SKM-1 treated with dmso at 0.1 percent for 144 hours (cell line): ENCODE results near the gene CISD3.

Source experiments
- DNase-seq: peaks from one replicate; lab custom pipeline; 2025; ENCODE audit not compliant: unreplicated experiment; lab: John Stamatoyannopoulos, UW

The CISD3 gene, protein sequence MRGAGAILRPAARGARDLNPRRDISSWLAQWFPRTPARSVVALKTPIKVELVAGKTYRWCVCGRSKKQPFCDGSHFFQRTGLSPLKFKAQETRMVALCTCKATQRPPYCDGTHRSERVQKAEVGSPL

DNA sequence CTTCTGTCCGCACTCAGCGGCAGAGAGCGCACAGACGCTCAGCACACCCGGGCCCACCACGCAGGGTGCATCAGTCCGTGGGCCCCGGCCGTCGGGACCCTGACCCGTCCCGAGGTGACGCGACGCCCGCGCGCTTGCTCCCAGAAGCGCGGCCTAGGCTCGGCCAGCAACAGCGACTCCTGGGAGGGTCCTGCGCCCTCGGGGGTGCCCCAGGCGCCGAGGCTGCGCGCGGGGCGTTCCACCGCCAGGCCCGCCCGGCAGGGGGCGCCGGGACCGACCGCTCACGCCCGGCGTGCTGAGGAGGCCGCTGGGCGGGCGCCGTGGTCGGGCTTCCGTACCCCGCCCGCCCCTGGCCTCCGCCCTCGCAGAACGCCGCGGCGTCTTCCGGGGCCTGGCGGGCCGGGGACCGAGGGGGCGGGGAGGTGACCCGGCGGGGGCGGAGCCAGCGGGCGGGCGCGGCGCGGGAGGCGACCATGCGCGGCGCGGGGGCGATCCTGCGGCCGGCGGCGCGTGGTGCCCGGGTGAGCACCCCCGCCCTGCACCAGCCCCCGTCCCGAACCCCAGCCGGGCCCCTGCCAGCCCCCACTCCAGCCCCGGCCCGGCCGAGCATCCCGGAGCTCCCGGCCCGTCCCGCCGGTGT lies at the start of gene CISD3:
TSS of gene CISD3 (plus strand) at position 456 of the 640 bp plus-strand sequence. CDS start at position 474, 18 bp downstream.
- DNase-seq = peak; percentile 88

DNA sequence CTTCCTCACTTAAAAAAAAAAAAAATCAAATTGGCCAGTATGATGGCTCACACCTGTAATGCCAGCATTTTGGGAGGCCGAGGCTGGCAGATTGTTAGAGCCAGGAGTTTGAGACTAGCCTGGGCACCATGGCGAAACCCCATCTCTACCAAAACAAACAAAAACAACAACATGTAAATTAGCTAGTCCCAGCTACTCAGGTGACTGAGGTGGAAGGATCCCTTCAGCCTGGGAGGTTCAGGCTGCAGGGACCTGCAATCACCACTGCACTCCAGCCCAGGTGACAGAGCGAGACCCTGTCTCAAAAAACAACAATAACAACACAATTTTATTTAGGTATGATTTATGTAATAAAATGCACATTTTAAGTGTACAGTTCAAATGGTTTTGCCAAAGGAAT lies 49.0 kb upstream of the CISD3 start:
- no peak for DNase-seq

DNA sequence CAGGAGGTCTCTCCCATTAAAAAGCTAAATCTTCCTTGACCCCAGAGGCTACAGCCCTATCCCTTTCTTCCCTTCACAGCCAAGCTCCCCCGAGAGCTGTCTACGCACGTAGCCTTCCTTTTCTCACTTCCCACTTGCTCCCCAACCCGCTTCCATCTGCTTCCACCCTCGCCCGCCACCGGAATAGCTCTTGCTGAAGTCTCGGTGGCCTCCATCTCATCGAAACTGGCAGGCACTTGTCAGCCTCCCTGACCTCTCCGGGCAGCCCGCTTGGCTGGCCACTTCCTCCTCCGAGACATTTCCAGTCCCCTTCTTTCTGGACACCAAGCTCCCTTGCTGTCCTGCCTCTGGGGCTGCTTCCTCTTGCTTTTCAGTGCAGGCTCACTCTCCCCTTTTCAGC lies 44.6 kb upstream of the CISD3 start:
- no peak for DNase-seq

DNA sequence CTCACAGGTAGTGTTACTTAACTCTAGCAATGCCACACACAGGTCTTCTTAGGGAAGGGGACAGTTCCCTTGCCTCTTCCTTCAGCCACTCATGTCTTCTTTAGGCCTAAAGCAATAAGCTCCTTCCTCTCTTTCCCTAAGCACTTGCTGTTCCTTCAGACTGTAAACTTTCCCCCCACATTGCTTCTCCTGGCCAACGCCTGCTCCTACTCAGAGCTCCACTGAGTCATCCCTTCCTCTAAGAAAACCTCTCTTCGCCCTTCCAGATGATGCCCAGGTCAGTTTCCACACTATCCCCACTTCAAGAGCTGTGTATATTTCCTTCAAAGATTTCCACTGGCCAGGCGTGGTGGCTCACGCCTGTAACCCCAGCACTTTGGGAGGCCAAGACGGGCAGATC lies 42.9 kb upstream of the CISD3 start:
- no peak for DNase-seq

DNA sequence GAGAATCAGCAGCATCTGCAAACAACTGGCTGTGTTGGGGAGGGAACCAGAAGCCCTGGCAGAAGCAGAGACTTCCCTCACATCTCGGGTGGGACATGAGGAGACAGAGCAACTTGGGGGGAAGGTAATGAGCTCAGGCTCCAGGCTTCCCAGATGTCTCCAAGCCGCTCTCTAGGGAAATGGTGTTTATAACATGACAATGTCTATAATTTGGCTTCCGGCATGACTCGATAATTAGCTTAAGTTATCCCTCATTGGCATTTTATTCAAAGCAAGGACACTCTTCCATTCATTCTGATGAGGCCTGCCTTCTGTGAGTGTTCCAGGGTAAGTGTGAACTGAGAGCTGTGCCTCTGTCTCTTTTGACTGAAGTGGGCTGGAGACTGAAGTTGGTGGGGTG lies 39.8 kb upstream of the CISD3 start:
- no peak for DNase-seq

DNA sequence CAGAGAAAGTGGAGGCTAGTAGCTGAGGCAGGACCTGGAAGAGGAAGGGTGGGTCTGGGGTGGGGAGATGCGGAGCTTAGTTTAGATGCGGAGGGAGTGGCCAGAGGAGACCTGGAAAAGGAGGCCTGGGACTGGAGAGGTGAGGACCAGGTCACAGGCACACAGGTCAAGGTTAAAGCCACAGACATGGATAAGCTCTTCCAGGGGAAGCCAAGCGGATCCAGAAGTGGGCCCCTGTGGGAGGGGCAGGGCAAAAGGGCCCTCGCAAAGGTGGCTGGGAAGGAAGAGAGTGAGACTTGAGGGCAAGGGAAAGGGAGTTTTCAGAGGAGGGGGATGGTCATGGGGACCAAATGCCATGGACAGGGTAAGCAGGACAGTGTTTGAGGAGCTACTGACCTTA lies 39.0 kb upstream of the CISD3 start:
- no peak for DNase-seq

DNA sequence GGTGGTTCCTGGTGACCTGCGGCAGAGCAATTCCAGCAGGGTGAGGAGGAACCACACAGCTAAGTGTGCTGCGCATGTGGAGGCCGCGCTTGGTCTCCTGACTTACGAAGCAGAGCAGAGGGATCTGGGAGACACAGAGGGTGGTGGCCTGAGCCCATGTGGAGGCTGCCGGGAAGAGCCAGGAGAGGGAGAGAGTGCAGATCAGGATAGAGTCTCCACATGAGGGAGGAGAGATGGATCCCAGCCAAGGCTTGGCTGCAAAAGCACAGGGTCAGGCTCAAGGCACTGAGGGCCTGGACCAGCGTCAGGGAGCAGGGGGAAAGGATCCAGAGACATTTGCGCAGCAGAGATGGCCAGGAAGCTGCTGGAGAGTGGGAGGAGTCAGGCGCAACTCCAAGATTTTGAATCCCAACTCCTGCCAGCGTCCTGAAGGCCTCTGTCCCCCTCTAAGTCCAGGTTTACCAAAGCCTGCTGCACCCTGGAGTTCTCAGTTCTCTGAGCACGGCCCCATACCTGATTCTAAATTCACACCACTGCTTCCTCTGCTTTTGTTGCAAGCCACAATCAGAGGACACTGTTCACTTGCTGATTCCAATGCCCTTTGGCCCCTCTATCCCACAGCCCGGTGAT lies 36.3 kb upstream of the CISD3 start:
- DNase-seq = no peak

DNA sequence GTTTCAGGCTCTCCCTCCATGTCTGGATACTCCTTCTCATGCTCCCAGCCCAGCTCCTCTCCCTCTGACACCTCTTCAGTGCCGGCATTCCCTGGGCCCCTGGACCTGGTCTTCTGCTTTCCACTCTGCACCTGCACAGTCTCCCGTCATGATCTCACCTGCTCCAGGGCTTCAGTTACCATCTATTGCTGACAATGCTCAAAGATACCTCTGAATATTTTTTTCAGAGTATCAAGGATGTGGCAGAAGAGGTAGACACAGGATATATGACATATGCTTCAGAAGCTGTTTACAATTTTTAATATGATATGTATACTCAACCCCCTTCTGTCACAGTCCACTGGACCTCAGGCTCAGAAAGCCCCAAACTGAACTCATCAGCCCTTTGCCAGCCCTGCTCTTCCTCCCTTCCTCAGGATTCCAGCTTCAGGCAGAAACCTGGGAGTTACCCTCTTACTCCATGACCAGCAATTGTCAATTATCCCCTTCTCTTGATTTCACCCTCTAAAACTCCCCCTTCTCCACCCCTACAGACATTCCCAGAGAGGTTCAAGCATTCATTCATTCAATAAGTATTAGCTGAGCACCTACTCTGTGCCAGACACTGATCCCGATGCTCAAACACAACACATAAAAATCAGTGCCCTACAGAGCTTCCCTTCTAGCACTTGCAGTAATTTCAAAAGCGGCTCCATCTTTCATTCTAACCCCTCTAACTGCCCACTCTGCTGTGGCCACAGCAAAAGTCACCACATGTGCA lies 32.9 kb upstream of the CISD3 start:
- DNase-seq = no peak

DNA sequence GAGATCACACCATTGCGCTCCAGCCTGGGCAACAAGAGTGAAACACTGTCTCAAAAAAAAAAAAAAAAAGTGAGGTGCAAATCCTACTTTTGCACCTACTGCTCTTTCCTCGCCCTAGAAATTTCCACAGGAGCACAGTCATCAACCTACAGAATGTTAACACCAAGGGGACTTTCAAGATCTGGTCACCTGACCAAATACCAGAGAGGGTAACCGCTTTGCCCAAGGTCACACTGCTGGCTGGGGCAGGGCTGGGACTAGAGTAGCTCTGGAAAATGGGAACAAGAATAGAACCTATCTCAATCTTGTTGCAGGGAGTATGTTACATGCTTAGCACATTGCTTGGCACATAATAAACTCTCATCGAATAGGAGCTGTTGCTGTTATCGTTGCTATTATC lies 31.4 kb upstream of the CISD3 start:
- DNase-seq = no peak

DNA sequence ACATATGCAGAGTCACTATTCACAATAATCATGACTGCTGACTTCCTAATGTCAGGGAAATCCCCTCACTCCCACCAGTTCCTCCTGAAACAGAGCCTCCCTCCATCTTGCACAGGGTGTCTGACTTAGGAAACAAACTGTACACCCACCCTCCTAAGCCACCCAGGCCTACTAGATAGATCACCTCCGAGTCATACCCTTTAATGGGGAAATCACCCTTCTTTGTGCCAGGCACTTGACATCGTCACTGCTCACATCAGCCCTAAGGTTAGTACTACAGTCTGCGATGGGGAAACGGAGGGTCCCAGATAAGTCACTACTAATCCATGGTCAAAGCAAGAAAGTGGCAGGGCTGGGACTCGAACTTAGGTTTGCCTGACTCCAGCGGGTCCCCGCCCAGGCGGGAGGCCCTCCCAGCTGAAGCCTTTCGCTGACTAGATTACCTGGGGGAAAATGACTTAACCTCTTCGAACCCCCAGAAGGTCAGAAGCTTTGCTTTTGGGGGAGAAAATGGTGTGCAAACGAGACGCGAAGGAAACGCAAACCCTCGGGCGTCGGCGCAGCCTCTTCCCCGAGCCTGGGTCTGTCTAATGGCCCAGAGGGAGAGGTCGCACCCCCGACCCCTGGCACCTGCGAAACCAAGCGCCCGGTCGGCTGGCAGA lies 28.5 kb upstream of the CISD3 start:
- peak; percentile 36 for DNase-seq

DNA sequence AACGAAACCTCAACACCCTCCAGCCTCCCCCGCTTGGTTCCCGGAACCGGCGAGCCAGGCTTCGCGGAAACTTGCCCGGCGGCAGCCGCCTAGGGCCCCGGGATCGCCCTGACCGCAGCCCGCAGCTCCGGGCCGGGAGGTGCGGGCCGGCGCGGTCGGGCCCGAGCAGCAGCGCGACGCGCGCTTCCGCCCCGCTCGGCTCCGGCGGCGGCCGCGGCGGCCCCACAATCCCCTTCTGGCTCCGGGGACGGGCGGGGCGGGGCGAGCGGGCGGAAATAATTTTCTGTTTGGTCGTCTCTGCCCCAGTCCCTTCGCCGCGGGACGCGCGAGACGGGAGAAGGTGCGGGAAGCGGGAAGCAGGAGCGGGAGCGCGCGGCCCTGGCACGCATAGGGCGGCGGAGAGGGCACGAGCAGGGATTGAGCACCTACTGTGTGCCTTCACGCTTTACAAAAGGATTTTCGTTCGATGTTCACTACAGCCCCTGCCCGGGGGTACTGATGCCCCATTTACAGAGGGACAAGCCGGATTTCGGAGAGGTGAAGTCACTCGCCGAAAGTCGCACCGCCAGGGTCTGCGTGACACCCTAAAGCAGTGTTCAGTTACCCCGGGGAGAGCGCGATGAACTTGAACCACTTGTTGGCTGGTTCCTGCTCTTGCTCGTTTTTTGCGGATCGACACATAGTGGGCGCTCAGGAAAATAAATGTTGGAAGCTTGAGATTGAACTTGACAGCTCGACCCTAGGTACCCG lies 27.8 kb upstream of the CISD3 start:
- peak; percentile 81 for DNase-seq

DNA sequence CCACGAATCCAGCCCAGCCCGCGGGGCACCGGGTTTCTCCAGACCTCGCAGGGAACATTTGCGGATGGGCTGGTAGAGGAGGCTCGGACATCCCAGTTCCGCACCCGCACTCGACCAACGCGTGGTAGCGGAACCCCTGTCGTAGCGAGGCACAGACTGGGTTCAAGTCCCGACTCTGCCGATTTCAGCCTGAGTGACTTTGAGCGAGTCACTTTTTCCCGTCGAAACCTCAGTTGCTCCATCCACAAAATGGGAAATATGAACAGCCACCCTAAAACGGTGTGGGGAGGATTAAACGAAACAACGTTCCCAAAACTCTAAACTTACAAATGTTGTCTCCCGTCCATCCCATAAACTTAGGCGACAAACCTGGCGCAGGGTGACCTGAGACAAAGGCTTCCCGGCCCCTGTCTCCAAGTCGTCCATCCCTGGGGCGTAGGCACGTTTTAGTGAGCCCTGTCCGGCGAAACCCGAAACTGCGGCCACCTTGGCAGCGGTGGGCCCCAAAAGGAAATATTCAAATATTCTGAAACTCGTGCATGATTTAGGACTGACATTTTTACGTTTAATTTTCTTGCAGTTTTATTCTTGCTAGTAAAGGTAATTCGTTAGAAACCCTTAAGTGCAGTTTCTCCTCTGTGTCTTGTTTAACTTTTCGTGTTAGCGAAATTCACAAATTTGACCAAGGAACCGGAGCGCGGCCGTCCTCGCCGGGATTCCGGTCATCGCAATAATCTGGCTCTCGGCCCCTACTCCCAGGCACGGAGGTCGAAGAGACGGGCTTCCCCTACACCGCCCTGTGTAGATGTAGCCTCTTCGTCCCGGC lies 27.0 kb upstream of the CISD3 start:
- DNase-seq = no peak

DNA sequence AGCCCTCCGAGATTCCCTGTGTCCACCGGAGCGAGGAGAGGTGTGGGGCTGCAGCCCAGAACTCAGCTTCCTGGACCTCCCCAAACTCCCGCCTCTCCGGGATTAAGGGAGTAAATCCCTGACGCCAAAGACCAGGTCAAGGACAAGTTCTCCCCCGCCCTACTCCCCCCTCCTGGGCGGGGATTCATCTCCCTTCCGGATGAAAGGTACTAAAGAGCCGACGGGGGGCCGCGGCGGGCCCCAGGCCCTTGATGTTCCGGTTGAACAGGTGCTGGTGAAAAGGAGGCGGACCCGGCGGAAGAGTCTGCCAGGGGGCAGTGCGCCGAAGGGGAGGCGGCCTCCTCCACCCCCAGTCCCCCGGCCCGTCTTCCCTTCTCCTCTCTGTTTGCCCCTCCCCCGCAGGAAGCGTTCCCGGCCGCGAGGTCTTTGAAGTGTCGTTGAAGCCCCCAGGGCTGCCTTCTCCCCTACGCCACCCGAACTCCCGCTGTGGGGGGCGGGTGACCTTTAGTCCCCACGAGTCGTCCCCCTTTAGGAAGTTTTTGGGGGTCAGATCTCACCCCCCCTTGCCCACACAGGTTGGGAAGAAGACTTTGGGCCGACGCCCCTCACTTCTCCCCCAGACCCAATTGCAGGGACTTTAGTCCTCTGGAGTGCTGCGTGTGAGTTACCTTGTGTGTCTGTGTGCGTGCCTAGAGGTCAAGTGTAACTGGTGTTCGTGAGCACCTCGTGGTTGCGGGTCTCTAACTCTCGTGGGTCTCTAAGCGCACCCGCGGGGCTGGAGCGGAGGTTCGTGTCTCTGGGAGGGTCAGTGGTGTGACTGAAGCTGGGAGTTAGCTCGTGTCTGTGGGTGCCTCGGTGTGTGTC lies 26.2 kb upstream of the CISD3 start:
- DNase-seq = peak; percentile 54

DNA sequence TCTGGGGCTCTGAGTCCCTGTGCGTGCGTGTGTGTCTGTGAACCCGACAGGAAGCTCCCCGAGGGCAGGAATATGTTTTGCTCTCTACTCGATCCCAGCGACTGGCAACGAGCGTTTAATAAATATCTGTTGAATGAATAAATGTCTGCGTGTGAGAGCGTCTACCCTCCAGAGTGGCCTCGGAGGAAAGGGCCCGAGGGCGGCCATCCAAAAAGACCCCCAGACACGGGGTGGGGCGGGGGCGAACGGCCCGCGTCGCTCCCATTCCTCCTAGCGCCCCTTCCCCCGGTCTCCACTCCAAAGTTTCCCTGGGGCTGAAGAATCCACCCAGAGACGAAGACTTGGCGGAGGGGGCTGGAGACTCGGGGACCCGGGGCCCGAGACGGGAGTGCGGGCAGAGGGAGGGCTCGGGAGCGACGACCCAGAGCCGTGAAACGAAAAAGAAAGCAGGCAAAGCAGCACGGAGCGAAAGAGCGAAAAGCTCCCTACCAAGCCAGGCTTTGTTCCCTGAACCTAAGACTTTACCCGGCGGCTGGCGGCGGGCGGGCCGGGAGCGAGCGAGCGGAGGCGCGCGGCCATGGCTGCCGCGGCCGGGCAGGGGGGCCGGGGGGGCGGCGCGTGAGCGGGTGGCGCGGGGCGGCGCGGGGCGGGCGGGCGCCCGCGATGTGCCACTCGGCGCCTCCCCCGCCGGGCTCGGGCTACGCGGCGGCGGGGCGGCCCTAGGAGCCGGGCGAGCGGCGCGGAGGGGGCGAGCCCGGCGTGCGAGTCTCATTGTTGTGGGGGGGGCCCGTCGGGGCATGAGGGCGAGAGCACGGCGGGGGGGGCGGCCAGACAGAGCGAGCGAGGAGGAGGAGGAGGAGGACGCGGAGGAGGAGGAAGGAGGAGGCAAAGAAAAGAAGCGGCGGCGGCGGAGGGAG lies 25.3 kb upstream of the CISD3 start, which contains the start of gene MLLT6:
TSS of gene MLLT6 (plus strand) at position 668 of the 917 bp plus-strand sequence. CDS start 360 bp downstream, outside the sequence.
- DNase-seq = peak; percentile 54

DNA sequence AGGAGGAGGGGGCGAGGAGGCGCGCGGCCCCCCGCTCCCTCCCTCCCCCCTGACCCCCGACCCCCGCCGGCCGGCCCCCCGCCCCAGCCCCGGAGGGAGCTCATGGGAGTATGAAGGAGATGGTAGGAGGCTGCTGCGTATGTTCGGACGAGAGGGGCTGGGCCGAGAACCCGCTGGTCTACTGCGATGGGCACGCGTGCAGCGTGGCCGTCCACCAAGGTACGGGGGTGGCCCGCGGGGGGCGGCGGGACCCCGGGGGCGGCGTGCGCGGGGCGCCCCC lies 24.7 kb upstream of the CISD3 start:
- DNase-seq = no peak

DNA sequence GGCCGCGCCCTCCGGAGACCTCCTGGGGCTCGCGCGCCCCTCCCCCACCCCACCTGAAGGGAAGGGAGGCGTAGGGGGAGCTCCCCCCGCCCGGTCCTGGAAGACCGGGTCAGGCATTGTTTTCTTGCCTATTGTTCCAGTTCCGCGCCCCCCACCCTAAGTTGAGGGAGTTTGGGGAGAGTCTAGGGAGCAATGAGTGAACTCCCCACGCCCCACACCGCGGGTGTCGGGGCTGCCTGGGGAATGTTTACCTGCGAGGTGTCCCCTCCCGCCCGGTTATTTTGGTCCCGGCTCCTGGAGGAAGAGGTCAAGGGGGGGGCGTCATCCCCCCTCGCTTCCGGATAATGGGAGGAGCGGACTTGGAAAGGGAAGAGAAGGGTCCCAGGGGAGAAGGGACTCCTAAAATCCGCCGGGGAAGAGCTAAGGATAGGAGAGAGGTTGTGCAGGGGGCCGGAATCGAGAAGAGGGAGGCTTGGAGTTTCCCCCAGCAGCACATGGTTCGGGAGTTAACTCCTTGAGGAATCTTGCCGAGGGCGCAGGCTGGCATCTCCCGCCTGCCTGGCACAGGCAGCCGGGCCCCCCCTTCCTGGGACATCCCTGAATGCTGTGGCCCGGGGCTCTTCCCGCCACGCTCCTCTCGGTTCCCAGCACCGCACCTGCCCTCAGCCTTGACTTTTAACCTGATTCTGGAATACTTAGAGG lies 24.2 kb upstream of the CISD3 start:
- DNase-seq = no peak

DNA sequence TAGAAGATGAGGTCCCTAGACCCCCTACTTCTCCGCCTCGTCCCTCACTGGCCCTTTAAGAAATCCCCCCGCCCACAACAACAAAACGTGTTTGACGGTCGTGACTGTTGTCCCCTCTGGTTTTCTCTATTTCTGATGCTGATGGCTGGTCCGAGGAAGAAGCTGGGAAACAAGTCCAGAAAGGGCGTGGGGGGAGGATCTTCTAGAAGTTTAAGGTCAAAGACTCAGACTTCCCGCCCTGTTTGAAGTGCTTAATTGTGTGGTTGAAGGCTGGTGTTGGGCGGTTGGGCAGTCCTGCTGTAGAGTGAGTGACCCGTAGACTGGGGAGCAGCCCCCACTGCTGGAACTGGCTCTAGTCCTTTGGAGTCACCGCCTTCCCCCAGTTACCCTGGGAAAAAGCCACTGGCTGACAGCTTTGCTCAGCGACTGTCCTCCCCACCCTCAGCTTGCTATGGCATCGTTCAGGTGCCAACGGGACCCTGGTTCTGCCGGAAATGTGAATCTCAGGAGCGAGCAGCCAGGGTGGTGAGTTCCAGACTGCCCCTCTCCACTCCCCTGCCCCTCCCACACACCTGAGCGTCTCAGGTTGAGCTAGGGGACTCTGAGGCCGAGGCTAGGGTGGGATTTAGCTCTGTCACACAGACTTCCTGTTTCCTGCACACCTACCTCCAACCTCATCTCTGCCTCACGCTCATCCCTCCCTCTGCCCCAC lies 23.5 kb upstream of the CISD3 start:
- DNase-seq = no peak
